HG03097 (cell line): ENCODE data around the gene IPMK.
"Not testable (repeated sequence)": the region's sequence is repeated elsewhere in the genome, so short reads cannot be mapped to it uniquely, and the experiment has no call there.

Experiments used
- ATAC-seq: cut with Tn5 transposase; IDR thresholded peaks from one replicate; pipeline ENCODE4 v1.9.1; 2021; ENCODE audit not compliant: unreplicated experiment, low FRiP score

The IPMK gene

GRCh38 chr10:58268454-58268945 is 806 bp upstream of the IPMK start:
- peak; percentile 0 for ATAC-seq

GRCh38 chr10:58266826-58267712 is 625 bp downstream of the IPMK start:
- ATAC-seq, result no peak

- no peak for ATAC-seq
Observed at GRCh38 chr10:58266003-58266825, 1.5 kb downstream of the IPMK start.

- ATAC-seq, result no peak
Observed at GRCh38 chr10:58265249-58265648, 2.4 kb downstream of the IPMK start.

GRCh38 chr10:58264780-58265179 is 2.9 kb downstream of the IPMK start:
- ATAC-seq, result no peak

GRCh38 chr10:58262766-58263165 is 4.9 kb downstream of the IPMK start:
- no peak for ATAC-seq

GRCh38 chr10:58260334-58260733 is 7.4 kb downstream of the IPMK start:
- ATAC-seq, result no peak

- ATAC-seq, result no peak
Observed at GRCh38 chr10:58258977-58259692, 8.6 kb downstream of the IPMK start.

- not testable (repeated sequence) for ATAC-seq
Observed at GRCh38 chr10:58256013-58256780, 11.5 kb downstream of the IPMK start.

- no peak for ATAC-seq
Observed at GRCh38 chr10:58254644-58255043, 13.1 kb downstream of the IPMK start.

- no peak for ATAC-seq
Observed at GRCh38 chr10:58253184-58253583, 14.5 kb downstream of the IPMK start.

- ATAC-seq, result not testable (repeated sequence)
Observed at GRCh38 chr10:58244666-58245065, 23.0 kb downstream of the IPMK start.

- not testable (repeated sequence) for ATAC-seq
Observed at GRCh38 chr10:58244242-58244641, 23.5 kb downstream of the IPMK start.

GRCh38 chr10:58243801-58244200 is 23.9 kb downstream of the IPMK start:
- ATAC-seq, result not testable (repeated sequence)

- ATAC-seq, result no peak
Observed at GRCh38 chr10:58243269-58243668, 24.4 kb downstream of the IPMK start.

- ATAC-seq, result no peak
Observed at GRCh38 chr10:58241346-58241745, 26.3 kb downstream of the IPMK start.

GRCh38 chr10:58240531-58240930 is 27.2 kb downstream of the IPMK start:
- ATAC-seq, result no peak

- ATAC-seq, result no peak
Observed at GRCh38 chr10:58239561-58240169, 28.0 kb downstream of the IPMK start.

- ATAC-seq, result no peak
Observed at GRCh38 chr10:58237014-58237834, 30.5 kb downstream of the IPMK start.
